Stimulated activated CD8-positive, alpha-beta memory T cell treated with anti-CD3 and anti-CD28 coated beads, Interleukin-7, amount 100 ng/mL, for 24 hours (primary cell): ENCODE measurements around the gene UBE2U.

Source experiments
- DNase-seq: peaks from one replicate; pipeline ENCODE4 v3.0.0-alpha.2; 2020; ENCODE audit warnings: low read depth

Gene UBE2U

GRCh38 chr1:64295136-64295535 lies 91.7 kb downstream of the UBE2U start:
- no peak for DNase-seq

- DNase-seq: no peak
Measured at GRCh38 chr1:64295561-64295960, 92.1 kb downstream of the UBE2U start.

GRCh38 chr1:64296459-64296858 lies 93.0 kb downstream of the UBE2U start:
- no peak for DNase-seq

- no peak for DNase-seq
Measured at GRCh38 chr1:64302194-64302593, 98.8 kb downstream of the UBE2U start.

GRCh38 chr1:64302971-64303370 lies 99.5 kb downstream of the UBE2U start:
- DNase-seq: no peak

GRCh38 chr1:64304823-64305222 lies 101.4 kb downstream of the UBE2U start:
- DNase-seq: no peak

- DNase-seq: no peak
Measured at GRCh38 chr1:64308866-64309265, 105.4 kb downstream of the UBE2U start.

- no peak for DNase-seq
Measured at GRCh38 chr1:64309431-64309831, 106.0 kb downstream of the UBE2U start.

- DNase-seq: no peak
Measured at GRCh38 chr1:64310760-64311159, 107.3 kb downstream of the UBE2U start.

GRCh38 chr1:64312431-64312830 lies 109.0 kb downstream of the UBE2U start:
- DNase-seq: no peak

GRCh38 chr1:64315402-64315801 lies 112.0 kb downstream of the UBE2U start:
- no peak for DNase-seq
